Testis (tissue), 3 donors: ENCODE measurements around the gene BSND. TPM values are rescaled to one million over a fixed set of nuclear protein-coding genes. Genes with fewer than 3 reads are reported as not detected.

Source experiments
- DNase-seq: peaks from one replicate; pipeline ENCODE4 v3.0.0-alpha.2; 2019
- H3K27ac ChIP-seq, 2 donors: fragments of 200-600 bp; sonication (generic); one replicate each; pipeline ENCODE4 v1.5.1; 2019
- H3K27me3 ChIP-seq: fragments of 200-600 bp; sonication (generic); one replicate; pipeline ENCODE4 v1.5.1; 2019
- H3K36me3 ChIP-seq: fragments of 200-600 bp; sonication (generic); one replicate; pipeline ENCODE4 v1.5.1; 2017; ENCODE audit warnings: low read depth; ENCODE audit errors: missing control alignments
- H3K4me1 ChIP-seq: fragments of 200-600 bp; sonication (generic); one replicate; pipeline ENCODE4 v1.5.1; 2019
- H3K4me3 ChIP-seq, 2 donors: fragments of 200-600 bp; sonication (generic); one replicate each; pipeline ENCODE4 v1.5.1; 2017 to 2019
- H3K9me3 ChIP-seq: fragments of 200-600 bp; sonication (generic); one replicate; pipeline ENCODE4 v1.5.1; 2017
- CTCF ChIP-seq, 3 experiments: fragments of 450-650 bp in 2 of 3; fragments of 200-600 bp in 1 of 3; sonication (generic) in 1 of 3; IDR thresholded peaks; one replicate each; pipeline ENCODE4 v1.5.1; 2016 to 2019; ENCODE audit warnings: antibody characterized with exemption in 3 of 3, mild to moderate bottlenecking in 2 of 3, moderate library complexity in 1 of 3
- POLR2A ChIP-seq: fragments of 450-650 bp; IDR thresholded peaks from one replicate; pipeline ENCODE4 v1.6.1; 2017; ENCODE audit warnings: antibody characterized with exemption, mild to moderate bottlenecking, moderate library complexity
- WGBS, 2 donors: methylation state at CpG; one replicate each; pipeline ENCODE4 v1.1.5; 2018; 5-methylcytosine and 5-hydroxymethylcytosine counted together
- intact Hi-C: fragments of 100-400 bp; cut with DNase I; formaldehyde crosslinking; loops from one replicate; pipeline ENCODE4 v1.15.1; 2023; ENCODE audit warnings: low total_unique reads
- polyA plus RNA-seq: library from polyadenylated mRNA; stranded (reverse); fragments of 350-450 nt; fragmentation: Illumina TruSeq; extraction: RNeasy Lipid Tissue Mini Kit (QIAGEN cat#74804); gene quantifications from one replicate; pipeline ENCODE4 v1.2.3, GENCODE V29; 2014; ENCODE audit warnings: low read depth, low replicate concordance; ENCODE audit not compliant: insufficient read depth
- total RNA-seq, 2 donors: library from RNA; depleted of rRNA; stranded (reverse); fragments of >200 nt; gene quantifications; one replicate each; pipeline ENCODE4 v1.2.3, GENCODE V29; 2016

Gene BSND
- total and polyA plus RNA-seq, 3 donors from 2014 or later, result 0.19 to 0.32 (median 0.24) TPM

GRCh38 chr1:55001311-55001710, 2.6 kb downstream of the BSND start:
- WGBS, 2 donors, result 92 to 100% methylated on average over 4 of the region's 4 CpGs
- intact Hi-C loops, result no loop called here
- H3K27me3 ChIP-seq, result no peaks in the 10 kb centered on the region

DNA sequence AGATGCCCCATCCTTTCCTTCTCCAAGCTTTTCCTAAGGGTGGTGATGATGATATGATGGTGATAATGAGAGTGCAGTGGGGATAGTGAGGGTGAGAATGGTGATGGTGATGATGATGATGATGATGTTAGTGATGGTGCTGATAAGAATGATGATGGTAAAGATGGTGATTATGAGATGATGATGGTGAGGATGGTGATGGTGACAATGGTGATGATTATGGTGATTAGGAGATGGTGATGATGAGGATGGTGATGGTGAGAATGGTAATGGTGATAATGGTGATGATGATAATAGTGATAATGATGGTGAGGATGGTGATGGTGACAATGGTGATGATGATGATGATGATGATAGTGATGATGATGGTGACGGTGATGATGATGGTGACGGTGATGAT, 4.0 kb downstream of the BSND start:
- no peak overlapping the region for H3K4me3 ChIP-seq
- no peaks in the 10 kb centered on the region for H3K36me3 ChIP-seq
- intact Hi-C loops, result no loop called here

More at GRCh38 chr1:55001311-55001710, 2.6 kb downstream of the BSND start:
- DNase-seq, result no peak
- H3K4me3 ChIP-seq, result no peak overlapping the region
- TF ChIP-seq POLR2A (no peak), CTCF (IDR thresholded peaks at IDR 0.05) (no peak)
- H3K9me3 ChIP-seq, result no peaks in the 10 kb centered on the region
- no peaks in the 10 kb centered on the region for H3K36me3 ChIP-seq
- H3K4me1 ChIP-seq, result no peaks in the 10 kb centered on the region
- H3K27ac ChIP-seq, result no peak overlapping the region

GRCh38 chr1:55005351-55006140, 6.8 kb downstream of the BSND start:
- no peak for TF ChIP-seq CTCF (IDR thresholded peaks at IDR 0.05)
- no peak for TF ChIP-seq POLR2A
- Histone ChIP-seq H3K36me3 (no peaks in the 10 kb centered on the region), H3K27ac (no peak overlapping the region), H3K4me1 (no peaks in the 10 kb centered on the region), H3K27me3 (no peaks in the 10 kb centered on the region), H3K4me3 (no peak overlapping the region), H3K9me3 (no peaks in the 10 kb centered on the region)
- DNase-seq, result no peak
- intact Hi-C loops, result no loop called here
- 96 to 97% methylated on average over 4 to 10 of the region's 10 CpGs for WGBS, 2 donors

More for the DNA sequence above, 4.0 kb downstream of the BSND start:
- TF ChIP-seq POLR2A, result no peak
- no peak for TF ChIP-seq CTCF (IDR thresholded peaks at IDR 0.05)
- WGBS, 2 donors, result 55 to 72% methylated on average over 2 of the region's 2 CpGs
- Histone ChIP-seq H3K4me1 (no peaks in the 10 kb centered on the region), H3K27me3 (no peaks in the 10 kb centered on the region), H3K9me3 (no peaks in the 10 kb centered on the region), H3K27ac (no peak overlapping the region)
- no peak for DNase-seq

DNA sequence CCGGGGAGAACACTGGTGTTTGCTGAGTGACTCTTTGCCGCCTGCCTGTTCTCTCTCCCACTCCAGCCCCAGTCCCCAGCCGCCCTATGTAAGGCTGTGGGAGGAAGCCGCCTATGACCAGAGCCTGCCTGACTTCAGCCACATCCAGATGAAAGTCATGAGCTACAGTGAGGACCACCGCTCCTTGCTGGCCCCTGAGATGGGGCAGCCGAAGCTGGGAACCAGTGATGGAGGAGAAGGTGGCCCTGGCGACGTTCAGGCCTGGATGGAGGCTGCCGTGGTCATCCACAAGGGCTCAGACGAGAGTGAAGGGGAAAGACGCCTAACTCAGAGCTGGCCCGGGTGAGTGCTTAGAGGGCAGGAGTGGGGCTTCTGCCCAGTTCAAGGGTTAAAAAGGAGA, 8.2 kb downstream of the BSND start:
- intact Hi-C loops, result no loop called here
- H3K36me3 ChIP-seq, result no peaks in the 10 kb centered on the region
- no peaks in the 10 kb centered on the region for H3K27me3 ChIP-seq
- H3K4me3 ChIP-seq, result no peak overlapping the region
- WGBS, 2 donors, result 91 to 96% methylated on average over 12 of the region's 12 CpGs
- H3K4me1 ChIP-seq, result no peaks in the 10 kb centered on the region
- TF ChIP-seq POLR2A, result no peak
- TF ChIP-seq CTCF (IDR thresholded peaks at IDR 0.05), result no peak
- no peak for DNase-seq
- H3K9me3 ChIP-seq, result no peaks in the 10 kb centered on the region
- H3K27ac ChIP-seq, result no peak overlapping the region

DNA sequence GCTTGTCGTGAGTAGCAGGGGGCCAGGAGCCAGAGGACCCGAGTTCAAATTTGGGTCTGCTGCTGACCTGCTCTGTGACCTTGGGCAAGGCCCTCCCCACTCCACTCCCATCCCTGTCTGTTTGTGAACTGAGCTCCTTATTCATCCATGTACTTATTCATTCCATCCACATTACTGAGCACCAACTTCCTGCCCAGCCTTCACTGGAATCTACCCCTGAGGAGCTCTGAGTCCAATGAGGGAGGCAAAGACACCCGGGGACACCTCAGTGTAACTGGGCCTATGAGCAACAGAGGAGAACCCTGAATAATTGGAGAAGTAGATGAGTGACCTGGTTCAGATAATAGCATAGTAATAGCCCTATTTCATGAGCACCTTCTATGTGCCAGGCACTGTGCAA, 8.9 kb downstream of the BSND start:
- TF ChIP-seq CTCF (IDR thresholded peaks at IDR 0.05) (no peak), POLR2A (no peak)
- H3K4me3 ChIP-seq, result no peak overlapping the region
- no peaks in the 10 kb centered on the region for H3K36me3 ChIP-seq
- no peaks in the 10 kb centered on the region for H3K27me3 ChIP-seq
- H3K9me3 ChIP-seq, result no peaks in the 10 kb centered on the region
- no peaks in the 10 kb centered on the region for H3K4me1 ChIP-seq
- intact Hi-C loops, result no loop called here
- H3K27ac ChIP-seq, result no peak overlapping the region
- WGBS, 2 donors, result 87 to 90% methylated on average over 3 of the region's 3 CpGs
- DNase-seq, result no peak
